PC-3 (cell line): ENCODE data around the gene SLC13A4. TPM values are rescaled to one million over a fixed set of nuclear protein-coding genes. Genes with fewer than 3 reads are reported as not detected.

ENCODE experiments used
- ATAC-seq: fragments of 200-7000 bp; cut with Tn5 transposase; 2 replicates; pipeline ENCODE4 v1.9.1; 2020; ENCODE audit warnings: mild to moderate bottlenecking, moderate library complexity
- BruUV-seq: library from RNA; stranded (reverse); fragments of 400-500 nt; replicated peaks from 2 replicates; lab custom pipeline; 2021; lab: Mats Ljungman, UMichigan
- CTCF ChIA-PET: fragments of 300-600 bp; sonication (Branson Sonifier 250); formaldehyde crosslinking; loops from one replicate; lab custom pipeline; 2022; ENCODE audit warnings: antibody characterized with exemption; lab: Charles Lee
- POLR2A ChIA-PET: fragments of 300-600 bp; sonication (Branson Sonifier 250); formaldehyde crosslinking; loops from one replicate; lab custom pipeline; 2022; ENCODE audit warnings: antibody characterized with exemption; ENCODE audit not compliant: unreplicated experiment; lab: Charles Lee
- DNase-seq: peaks from one replicate; pipeline ENCODE4 v3.0.0-alpha.2; 2015
- H2AFZ ChIP-seq: fragments of 300-600 bp; sonication (generic); 2 replicates; pipeline ENCODE4 v1.6.0; 2016; ENCODE audit warnings: antibody characterized with exemption, low read length
- H3F3A ChIP-seq: fragments of 300-600 bp; sonication (generic); one replicate; pipeline ENCODE4 v1.6.0; 2017; ENCODE audit warnings: antibody characterized with exemption, low read length, control low read depth, mild to moderate bottlenecking; ENCODE audit not compliant: unreplicated experiment
- H3K27ac ChIP-seq: fragments of 300-600 bp; sonication (generic); 2 replicates; pipeline ENCODE4 v1.5.1; 2016; ENCODE audit warnings: mild to moderate bottlenecking, low read length
- H3K27me3 ChIP-seq: fragments of 300-600 bp; sonication (generic); 2 replicates; pipeline ENCODE4 v1.6.1; 2016; ENCODE audit warnings: low read length, mixed read lengths
- H3K36me3 ChIP-seq: fragments of 300-600 bp; sonication (generic); 2 replicates; pipeline ENCODE4 v1.6.1; 2016; ENCODE audit warnings: low read depth, mixed run types, low read length, mixed read lengths
- H3K4me1 ChIP-seq: fragments of 300-600 bp; sonication (generic); 2 replicates; pipeline ENCODE4 v1.5.1; 2016; ENCODE audit warnings: low read length; ENCODE audit not compliant: insufficient read depth
- H3K4me2 ChIP-seq: fragments of 300-600 bp; sonication (generic); 2 replicates; pipeline ENCODE4 v1.6.0; 2016; ENCODE audit warnings: low read length
- H3K4me3 ChIP-seq: fragments of 300-600 bp; sonication (generic); 2 replicates; pipeline ENCODE4 v1.5.1; 2016; ENCODE audit warnings: mild to moderate bottlenecking, low read length, mixed read lengths
- H3K79me2 ChIP-seq: fragments of 300-600 bp; sonication (generic); 2 replicates; pipeline ENCODE4 v1.6.1; 2017; ENCODE audit warnings: low read length, mixed read lengths
- H3K9ac ChIP-seq: fragments of 300-600 bp; sonication (generic); 2 replicates; pipeline ENCODE4 v1.6.0; 2016; ENCODE audit warnings: mild to moderate bottlenecking, low read length
- H3K9me2 ChIP-seq: fragments of 300-600 bp; sonication (generic); replicated peaks from 2 replicates; pipeline ENCODE4 v1.6.1; 2016; ENCODE audit warnings: mixed run types, low read length, mixed read lengths
- H3K9me3 ChIP-seq: fragments of 300-600 bp; sonication (generic); 2 replicates; pipeline ENCODE4 v1.6.1; 2016; ENCODE audit warnings: low read length, mixed read lengths
- H4K20me1 ChIP-seq: fragments of 300-600 bp; sonication (generic); 2 replicates; pipeline ENCODE4 v1.6.1; 2016; ENCODE audit warnings: low read length, mixed read lengths
- EZH2 ChIP-seq: fragments of 300-600 bp; sonication (generic); IDR thresholded peaks from one replicate; pipeline ENCODE4 v1.6.1; 2017; ENCODE audit warnings: antibody characterized with exemption, mild to moderate bottlenecking, low read length; ENCODE audit not compliant: unreplicated experiment
- EZH2phosphoT487 ChIP-seq: fragments of 300-600 bp; sonication (generic); IDR thresholded peaks from 2 replicates; pipeline ENCODE4 v1.6.1; 2018; ENCODE audit warnings: mild to moderate bottlenecking, antibody characterized with exemption, low read length, borderline replicate concordance
- intact Hi-C: fragments of 100-400 bp; cut with micrococcal nuclease; formaldehyde crosslinking; loops from 2 replicates; pipeline ENCODE4 v1.9.0; 2023
- total RNA-seq: library from RNA; depleted of rRNA; stranded (reverse); fragments of >200 nt; gene quantifications from 2 replicates; pipeline ENCODE4 v1.2.3, GENCODE V29; 2014
- TF ChIP-seq, protein P1 (sequence below): fragments of 300-600 bp; sonication (generic); conservative IDR thresholded peaks from 2 replicates; pipeline ENCODE4 v1.5.1; 2017; ENCODE audit warnings: antibody characterized with exemption, low read depth, mild to moderate bottlenecking, low read length

The SLC13A4 gene
- total RNA-seq, 1 experiment from 2014 or later: not detected

DNA sequence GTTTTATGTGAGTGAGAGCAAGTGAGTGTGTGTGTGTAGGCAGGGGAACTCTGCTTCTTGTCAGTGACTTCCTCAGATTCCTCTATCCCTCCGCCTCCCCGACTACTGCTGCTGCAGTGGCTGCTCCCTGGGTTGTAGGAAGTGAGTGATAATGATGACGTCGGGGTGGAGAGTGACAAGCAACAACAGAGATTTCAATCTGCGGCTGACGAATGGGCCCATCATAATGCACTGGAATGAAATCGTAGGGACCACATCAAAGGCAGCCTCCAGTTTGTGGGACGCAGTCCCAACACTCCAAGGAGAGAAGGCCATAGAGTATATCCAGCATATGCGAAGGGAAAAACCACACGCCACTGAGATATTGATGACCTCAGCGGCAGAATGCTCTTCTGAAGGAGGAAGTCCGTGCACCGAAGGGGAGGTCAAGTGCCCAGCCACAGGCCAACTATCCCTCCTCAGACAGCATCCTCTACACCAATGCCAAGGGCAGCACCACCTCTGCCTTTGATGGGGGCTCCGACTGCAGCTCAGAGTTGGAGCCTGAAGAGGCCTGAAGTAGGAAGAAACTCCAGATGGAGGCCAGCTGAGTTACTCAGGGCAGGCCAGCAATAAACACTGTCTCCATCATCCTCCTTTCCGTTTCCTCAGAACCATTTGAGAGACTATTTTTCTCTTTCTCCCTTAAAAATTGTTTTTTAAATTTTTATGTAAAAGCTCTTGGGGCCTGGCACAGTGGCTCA lies 77.0 kb downstream of the SLC13A4 start:
- Histone ChIP-seq H3K9me2 (no peaks in the 10 kb centered on the region), H3K4me2 (no peak overlapping the region), H3K36me3 (peaks cover 15% of the 10 kb centered on the region), H3K79me2 (no peaks in the 10 kb centered on the region), H3F3A (no peaks in the 10 kb centered on the region), H3K9me3 (no peaks in the 10 kb centered on the region), H3K4me1 (no peaks in the 10 kb centered on the region), H3K27ac (no peak overlapping the region), H2AFZ (no peak overlapping the region), H3K9ac (no peak overlapping the region), H3K4me3 (no peak overlapping the region), H4K20me1 (no peaks in the 10 kb centered on the region), H3K27me3 (no peaks in the 10 kb centered on the region)
- TF ChIP-seq, protein P1, sequence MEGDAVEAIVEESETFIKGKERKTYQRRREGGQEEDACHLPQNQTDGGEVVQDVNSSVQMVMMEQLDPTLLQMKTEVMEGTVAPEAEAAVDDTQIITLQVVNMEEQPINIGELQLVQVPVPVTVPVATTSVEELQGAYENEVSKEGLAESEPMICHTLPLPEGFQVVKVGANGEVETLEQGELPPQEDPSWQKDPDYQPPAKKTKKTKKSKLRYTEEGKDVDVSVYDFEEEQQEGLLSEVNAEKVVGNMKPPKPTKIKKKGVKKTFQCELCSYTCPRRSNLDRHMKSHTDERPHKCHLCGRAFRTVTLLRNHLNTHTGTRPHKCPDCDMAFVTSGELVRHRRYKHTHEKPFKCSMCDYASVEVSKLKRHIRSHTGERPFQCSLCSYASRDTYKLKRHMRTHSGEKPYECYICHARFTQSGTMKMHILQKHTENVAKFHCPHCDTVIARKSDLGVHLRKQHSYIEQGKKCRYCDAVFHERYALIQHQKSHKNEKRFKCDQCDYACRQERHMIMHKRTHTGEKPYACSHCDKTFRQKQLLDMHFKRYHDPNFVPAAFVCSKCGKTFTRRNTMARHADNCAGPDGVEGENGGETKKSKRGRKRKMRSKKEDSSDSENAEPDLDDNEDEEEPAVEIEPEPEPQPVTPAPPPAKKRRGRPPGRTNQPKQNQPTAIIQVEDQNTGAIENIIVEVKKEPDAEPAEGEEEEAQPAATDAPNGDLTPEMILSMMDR: no peak
- ChIA-PET CTCF (no interaction called here), POLR2A (no interaction called here)
- intact Hi-C loops: no loop called here
- DNase-seq (no peak), ATAC-seq (no peak)
- BruUV-seq: TSS peak; percentile 24

DNA sequence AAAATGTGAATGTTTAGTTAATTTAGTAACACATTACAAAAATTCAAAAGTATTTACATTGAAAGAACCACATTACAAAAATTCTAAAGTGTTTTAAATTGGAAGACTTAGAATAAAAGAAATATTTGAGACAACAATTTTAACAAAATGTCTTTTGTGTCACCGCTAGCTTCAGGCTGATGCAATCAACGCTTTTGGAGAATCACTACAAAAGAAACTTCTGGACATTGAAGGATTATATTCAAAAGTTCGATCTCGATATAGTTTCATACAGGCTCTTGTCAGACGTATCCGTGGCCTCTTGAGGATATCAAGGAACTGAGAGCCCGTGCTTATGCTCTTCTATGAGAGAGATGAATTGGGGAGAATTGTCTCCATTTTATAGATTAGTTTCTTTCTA lies 79.8 kb downstream of the SLC13A4 start:
- Histone ChIP-seq H3K27me3 (no peaks in the 10 kb centered on the region), H3F3A (no peaks in the 10 kb centered on the region), H3K9me3 (no peaks in the 10 kb centered on the region), H3K9ac (no peak overlapping the region), H3K4me3 (no peak overlapping the region), H3K79me2 (no peaks in the 10 kb centered on the region), H3K27ac (no peak overlapping the region), H3K9me2 (no peaks in the 10 kb centered on the region), H4K20me1 (no peaks in the 10 kb centered on the region), H3K36me3 (peaks cover 36% of the 10 kb centered on the region), H3K4me1 (no peaks in the 10 kb centered on the region), H3K4me2 (no peak overlapping the region), H2AFZ (no peak overlapping the region)
- ChIA-PET POLR2A (no interaction called here), CTCF (no interaction called here)
- TF ChIP-seq EZH2phosphoT487 (no peak), EZH2 (no peak)
- TF ChIP-seq, protein P1: no peak
- no peak for ATAC-seq
- DNase-seq: no peak
- intact Hi-C loops: no loop called here
- BruUV-seq: no TSS peak

DNA sequence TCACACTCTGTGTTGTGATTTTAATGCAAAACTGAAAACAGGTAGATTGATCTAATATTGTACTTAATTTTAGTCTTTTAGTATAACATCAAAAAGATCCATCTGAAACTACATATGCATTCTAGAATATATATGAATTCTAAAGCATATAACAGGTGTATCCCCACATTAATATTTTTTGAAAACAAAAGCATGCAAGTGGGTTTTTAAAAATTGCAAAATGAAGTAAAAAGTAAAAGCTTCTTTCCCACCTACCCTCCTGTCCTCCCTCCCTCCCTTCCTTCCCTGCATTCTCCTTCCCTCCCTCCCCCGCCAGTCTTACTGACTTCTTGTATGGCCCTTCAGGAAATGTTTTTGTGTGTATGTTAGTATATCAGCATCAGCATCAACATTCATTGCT lies 80.2 kb downstream of the SLC13A4 start:
- TF ChIP-seq EZH2phosphoT487 (no peak), EZH2 (no peak)
- TF ChIP-seq, protein P1: no peak
- DNase-seq: no peak
- no peaks in the 10 kb centered on the region for H3K79me2 ChIP-seq
- intact Hi-C loops: no loop called here
- BruUV-seq: no TSS peak
- CTCF ChIA-PET: no interaction called here
- H3K27ac ChIP-seq: no peak overlapping the region
- no peaks in the 10 kb centered on the region for H3K9me3 ChIP-seq
- H2AFZ ChIP-seq: no peak overlapping the region
- ATAC-seq: no peak
- H3K4me3 ChIP-seq: no peak overlapping the region
- peaks cover 36% of the 10 kb centered on the region for H3K36me3 ChIP-seq
- H4K20me1 ChIP-seq: no peaks in the 10 kb centered on the region
- no peaks in the 10 kb centered on the region for H3K27me3 ChIP-seq
- H3K4me2 ChIP-seq: no peak overlapping the region
- no peaks in the 10 kb centered on the region for H3K4me1 ChIP-seq
- no peaks in the 10 kb centered on the region for H3K9me2 ChIP-seq
- H3K9ac ChIP-seq: no peak overlapping the region
- no peaks in the 10 kb centered on the region for H3F3A ChIP-seq
- POLR2A ChIA-PET: no interaction called here
